H1 (cell line): ENCODE measurements around the gene DGUOK. TPM values are rescaled to one million over a fixed set of nuclear protein-coding genes. Genes with fewer than 3 reads are reported as not detected.

ENCODE experiments used
- ASH2L ChIP-seq: fragments of 200-600, 300-600 bp; sonication (generic); IDR thresholded peaks from one replicate; pipeline ENCODE4 v1.7.1; 2017; ENCODE audit warnings: low read length
- CEBPB ChIP-seq: IDR thresholded peaks from 2 replicates; pipeline ENCODE4 v1.6.1; 2012; ENCODE audit warnings: low read depth, low read length
- EGR1 ChIP-seq: IDR thresholded peaks from 2 replicates; pipeline ENCODE4 v1.6.1; 2011; ENCODE audit warnings: low read depth, low read length, borderline replicate concordance
- POU5F1 ChIP-seq: IDR thresholded peaks from 2 replicates; pipeline ENCODE4 v1.6.1; 2011; ENCODE audit warnings: low read depth, mild to moderate bottlenecking, low read length, moderate library complexity
- polyA plus RNA-seq, 7 experiments: library from polyadenylated mRNA; depleted of rRNA in 3 of 7; stranded (reverse) in 5 of 7; unstranded in 2 of 7; fragments of >200 nt in 5 of 7; fragments of 200-250 nt in 2 of 7; gene quantifications; 1 replicate in 5 of 7; 2 replicates in 1 of 7; 4 replicates in 1 of 7; pipeline versions ENCODE4 v1.2.1 to v1.2.3, GENCODE V29; 2011 to 2013; ENCODE audit warnings: missing spikeins in 2 of 7, mixed read lengths in 2 of 7
- total RNA-seq: library from RNA; stranded (reverse); fragmentation: NEBNext Ultra II Directional; extraction: Animal tissue kit (Norgen Biotek cat#: 25700); gene quantifications from 2 replicates; pipeline ENCODE4 v1.2.1, GENCODE V29; 2021
- TF ChIP-seq, protein P1 (sequence below): fragments of 300-600 bp; sonication (generic); IDR thresholded peaks from 2 replicates; pipeline ENCODE4 v1.7.1; 2012; ENCODE audit warnings: low read length, moderate library complexity, mild to moderate bottlenecking, inconsistent platforms; ENCODE audit not compliant: insufficient replicate concordance

The DGUOK gene
- total and polyA plus RNA-seq, 2 of the 8 experiments (the other 6 are each of a cell fraction or from before 2014, with no cell fraction given): 110 to 168 TPM

DNA sequence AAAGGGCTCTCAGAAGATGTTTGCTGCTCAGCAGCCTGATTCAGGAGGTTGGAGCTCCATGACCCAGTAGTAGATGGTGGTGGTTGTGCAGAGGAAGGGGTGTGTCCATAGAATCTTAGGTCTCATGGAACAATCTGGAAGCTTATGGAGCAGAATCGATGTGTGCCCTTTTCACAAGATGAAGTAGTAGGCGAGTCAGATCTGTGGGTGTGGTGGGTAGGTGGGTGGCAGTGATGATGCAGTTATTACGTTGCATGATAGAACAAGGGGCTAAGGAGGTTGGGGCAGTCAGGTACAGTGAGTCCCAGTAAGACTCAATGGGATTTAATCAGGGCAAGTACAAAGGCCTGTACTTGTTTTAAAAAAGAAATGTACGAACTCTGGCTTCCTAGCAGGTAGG, 67.1 kb downstream of the DGUOK start (continued):
- TF ChIP-seq, protein P1, sequence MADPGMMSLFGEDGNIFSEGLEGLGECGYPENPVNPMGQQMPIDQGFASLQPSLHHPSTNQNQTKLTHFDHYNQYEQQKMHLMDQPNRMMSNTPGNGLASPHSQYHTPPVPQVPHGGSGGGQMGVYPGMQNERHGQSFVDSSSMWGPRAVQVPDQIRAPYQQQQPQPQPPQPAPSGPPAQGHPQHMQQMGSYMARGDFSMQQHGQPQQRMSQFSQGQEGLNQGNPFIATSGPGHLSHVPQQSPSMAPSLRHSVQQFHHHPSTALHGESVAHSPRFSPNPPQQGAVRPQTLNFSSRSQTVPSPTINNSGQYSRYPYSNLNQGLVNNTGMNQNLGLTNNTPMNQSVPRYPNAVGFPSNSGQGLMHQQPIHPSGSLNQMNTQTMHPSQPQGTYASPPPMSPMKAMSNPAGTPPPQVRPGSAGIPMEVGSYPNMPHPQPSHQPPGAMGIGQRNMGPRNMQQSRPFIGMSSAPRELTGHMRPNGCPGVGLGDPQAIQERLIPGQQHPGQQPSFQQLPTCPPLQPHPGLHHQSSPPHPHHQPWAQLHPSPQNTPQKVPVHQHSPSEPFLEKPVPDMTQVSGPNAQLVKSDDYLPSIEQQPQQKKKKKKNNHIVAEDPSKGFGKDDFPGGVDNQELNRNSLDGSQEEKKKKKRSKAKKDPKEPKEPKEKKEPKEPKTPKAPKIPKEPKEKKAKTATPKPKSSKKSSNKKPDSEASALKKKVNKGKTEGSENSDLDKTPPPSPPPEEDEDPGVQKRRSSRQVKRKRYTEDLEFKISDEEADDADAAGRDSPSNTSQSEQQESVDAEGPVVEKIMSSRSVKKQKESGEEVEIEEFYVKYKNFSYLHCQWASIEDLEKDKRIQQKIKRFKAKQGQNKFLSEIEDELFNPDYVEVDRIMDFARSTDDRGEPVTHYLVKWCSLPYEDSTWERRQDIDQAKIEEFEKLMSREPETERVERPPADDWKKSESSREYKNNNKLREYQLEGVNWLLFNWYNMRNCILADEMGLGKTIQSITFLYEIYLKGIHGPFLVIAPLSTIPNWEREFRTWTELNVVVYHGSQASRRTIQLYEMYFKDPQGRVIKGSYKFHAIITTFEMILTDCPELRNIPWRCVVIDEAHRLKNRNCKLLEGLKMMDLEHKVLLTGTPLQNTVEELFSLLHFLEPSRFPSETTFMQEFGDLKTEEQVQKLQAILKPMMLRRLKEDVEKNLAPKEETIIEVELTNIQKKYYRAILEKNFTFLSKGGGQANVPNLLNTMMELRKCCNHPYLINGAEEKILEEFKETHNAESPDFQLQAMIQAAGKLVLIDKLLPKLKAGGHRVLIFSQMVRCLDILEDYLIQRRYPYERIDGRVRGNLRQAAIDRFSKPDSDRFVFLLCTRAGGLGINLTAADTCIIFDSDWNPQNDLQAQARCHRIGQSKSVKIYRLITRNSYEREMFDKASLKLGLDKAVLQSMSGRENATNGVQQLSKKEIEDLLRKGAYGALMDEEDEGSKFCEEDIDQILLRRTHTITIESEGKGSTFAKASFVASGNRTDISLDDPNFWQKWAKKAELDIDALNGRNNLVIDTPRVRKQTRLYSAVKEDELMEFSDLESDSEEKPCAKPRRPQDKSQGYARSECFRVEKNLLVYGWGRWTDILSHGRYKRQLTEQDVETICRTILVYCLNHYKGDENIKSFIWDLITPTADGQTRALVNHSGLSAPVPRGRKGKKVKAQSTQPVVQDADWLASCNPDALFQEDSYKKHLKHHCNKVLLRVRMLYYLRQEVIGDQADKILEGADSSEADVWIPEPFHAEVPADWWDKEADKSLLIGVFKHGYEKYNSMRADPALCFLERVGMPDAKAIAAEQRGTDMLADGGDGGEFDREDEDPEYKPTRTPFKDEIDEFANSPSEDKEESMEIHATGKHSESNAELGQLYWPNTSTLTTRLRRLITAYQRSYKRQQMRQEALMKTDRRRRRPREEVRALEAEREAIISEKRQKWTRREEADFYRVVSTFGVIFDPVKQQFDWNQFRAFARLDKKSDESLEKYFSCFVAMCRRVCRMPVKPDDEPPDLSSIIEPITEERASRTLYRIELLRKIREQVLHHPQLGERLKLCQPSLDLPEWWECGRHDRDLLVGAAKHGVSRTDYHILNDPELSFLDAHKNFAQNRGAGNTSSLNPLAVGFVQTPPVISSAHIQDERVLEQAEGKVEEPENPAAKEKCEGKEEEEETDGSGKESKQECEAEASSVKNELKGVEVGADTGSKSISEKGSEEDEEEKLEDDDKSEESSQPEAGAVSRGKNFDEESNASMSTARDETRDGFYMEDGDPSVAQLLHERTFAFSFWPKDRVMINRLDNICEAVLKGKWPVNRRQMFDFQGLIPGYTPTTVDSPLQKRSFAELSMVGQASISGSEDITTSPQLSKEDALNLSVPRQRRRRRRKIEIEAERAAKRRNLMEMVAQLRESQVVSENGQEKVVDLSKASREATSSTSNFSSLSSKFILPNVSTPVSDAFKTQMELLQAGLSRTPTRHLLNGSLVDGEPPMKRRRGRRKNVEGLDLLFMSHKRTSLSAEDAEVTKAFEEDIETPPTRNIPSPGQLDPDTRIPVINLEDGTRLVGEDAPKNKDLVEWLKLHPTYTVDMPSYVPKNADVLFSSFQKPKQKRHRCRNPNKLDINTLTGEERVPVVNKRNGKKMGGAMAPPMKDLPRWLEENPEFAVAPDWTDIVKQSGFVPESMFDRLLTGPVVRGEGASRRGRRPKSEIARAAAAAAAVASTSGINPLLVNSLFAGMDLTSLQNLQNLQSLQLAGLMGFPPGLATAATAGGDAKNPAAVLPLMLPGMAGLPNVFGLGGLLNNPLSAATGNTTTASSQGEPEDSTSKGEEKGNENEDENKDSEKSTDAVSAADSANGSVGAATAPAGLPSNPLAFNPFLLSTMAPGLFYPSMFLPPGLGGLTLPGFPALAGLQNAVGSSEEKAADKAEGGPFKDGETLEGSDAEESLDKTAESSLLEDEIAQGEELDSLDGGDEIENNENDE: no peak
- no peak for TF ChIP-seq CEBPB
- TF ChIP-seq POU5F1: no peak
- no peak for TF ChIP-seq EGR1
- TF ChIP-seq ASH2L: no peak
- TF ChIP-seq, all 59 proteins: peak for 0
